Pons (tissue), 1 donor: Measurements from ENCODE around the gene CNTNAP2.
A peak's percentile ranks its signal among the peaks of the same experiment; 100 is the strongest.

ENCODE experiments used
- DNase-seq: peaks from one replicate; pipeline ENCODE4 v3.0.0-alpha.2; 2016; ENCODE audit warnings: low spot score

Gene CNTNAP2

DNA sequence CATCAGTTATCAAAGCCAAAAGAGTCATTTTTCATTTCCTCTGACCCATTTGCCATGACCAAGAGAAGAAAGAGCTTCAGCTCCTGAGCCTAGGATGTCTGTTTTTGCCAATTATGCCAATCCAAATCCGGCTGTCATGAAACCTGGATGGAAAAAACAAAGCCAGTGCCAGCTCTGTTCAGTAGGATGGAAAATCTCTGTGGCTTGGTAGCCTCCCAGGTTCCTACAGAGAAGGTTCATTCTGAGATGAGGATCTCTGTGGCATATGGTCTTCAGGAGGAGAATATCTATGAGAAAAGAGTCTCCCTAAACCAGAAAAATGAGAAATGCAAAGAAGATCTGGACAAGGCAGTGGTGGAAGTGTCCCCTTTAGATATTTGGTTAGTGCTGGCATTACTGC lies 475.4 kb downstream of the CNTNAP2 start:
- DNase-seq, result peak; percentile 22

DNA sequence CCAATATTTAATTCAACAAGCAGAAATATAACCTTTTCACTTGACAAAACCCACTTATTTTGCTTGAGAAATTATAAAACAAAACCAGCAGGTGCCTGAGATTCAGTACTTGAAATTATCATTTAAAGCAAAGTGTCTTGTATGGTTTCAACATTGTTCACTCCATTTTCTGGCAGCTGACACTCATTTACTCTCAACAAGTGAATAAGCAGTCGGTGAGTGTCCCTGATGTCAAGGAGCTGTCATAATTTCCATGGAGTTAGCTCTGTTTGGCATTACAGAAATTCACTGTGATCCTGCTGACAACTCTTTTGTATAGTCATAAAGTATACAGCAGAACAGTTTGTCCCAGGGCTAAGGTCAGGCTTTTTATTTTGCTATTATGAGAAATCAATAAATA lies 490.0 kb downstream of the CNTNAP2 start:
- DNase-seq, result no peak

DNA sequence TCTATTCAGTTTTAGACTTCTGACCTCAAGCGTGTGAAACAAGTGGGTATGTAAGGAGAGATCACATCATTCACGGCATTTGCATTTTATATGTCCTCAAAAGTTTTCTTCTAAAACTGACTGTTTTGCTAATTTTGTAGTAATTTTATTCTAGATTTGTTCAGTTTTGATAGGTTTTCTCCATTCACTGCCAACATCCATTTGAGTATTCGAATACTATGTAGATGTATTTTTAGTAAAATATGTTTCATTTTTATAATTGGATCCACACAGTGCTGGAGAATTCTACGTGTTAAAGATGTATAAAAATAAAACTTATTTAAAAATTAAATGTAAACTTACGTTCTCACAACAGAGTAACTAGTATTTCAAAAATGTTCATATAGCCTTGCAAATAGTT lies 503.0 kb downstream of the CNTNAP2 start:
- DNase-seq, result no peak

DNA sequence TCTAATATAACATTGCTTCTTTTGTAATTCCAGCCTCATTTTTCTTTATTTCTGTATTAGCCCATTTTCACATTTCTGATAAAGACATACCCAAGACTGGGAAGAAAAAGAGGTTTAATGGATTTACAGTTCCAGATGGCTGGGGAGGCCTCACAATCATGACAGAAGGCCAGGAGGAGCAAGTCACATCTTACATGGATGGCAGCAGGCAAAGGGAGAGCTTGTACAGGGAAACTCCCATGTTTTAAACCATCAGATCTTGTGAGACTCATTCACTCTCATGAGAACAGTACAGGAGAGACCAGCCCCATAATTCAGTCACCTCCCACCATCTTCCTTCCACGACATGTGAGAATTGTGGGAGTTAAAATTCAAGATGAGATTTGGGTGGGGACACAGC lies 510.3 kb downstream of the CNTNAP2 start:
- no peak for DNase-seq

DNA sequence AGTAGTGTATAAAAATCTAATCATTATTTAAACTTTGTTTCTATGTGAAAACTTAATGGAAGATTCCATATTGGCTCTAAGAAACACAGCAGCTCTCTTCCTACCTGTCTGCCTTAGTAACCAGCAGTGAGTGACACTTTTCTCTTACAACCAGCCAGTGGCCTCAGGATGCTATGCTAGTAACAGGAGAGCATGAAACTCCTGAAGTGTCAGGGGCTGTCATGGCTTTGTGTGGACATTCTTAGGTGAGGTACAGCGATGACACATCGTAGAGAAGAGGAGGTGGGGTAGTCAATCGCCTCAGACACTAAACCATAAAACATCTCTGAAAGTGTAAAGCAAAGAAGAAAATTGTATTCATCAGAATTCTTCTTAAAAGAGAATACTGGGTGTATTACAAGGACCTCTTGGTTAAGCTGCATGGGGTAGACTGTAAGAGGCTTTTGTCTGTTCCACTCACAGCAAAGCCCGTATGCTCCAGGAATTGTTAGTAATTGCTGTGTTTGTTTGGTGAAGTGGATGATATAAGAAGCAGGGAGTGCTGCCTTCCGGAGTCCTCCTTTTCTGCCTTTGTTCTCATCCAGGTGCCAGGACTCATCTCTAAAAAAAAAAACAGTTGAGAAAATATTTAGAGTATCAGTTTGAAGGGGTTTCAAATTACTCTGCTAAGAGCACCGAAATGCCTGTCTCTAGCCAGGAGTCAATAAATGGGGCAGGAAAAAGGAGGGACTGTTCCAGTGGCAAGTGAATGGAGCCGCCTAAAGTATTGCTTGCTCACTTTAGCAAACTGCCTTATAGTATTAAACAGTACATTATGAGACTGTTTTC lies 518.8 kb downstream of the CNTNAP2 start:
- no peak for DNase-seq

DNA sequence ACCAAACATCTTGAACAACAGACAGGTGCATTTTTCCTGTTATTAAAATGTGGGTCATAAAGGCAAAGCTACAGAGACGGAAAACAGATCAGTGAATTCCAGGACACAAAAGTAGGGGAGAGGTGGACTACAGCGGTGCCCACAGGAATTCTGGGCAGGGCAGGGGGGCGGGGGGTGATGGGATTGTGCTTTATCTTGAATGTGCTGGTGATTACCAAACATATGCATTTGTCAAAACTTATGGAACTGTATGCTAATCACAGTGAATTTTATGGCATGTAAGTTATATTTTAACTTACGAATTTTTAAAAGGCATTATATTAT lies 519.4 kb downstream of the CNTNAP2 start:
- DNase-seq, result no peak

DNA sequence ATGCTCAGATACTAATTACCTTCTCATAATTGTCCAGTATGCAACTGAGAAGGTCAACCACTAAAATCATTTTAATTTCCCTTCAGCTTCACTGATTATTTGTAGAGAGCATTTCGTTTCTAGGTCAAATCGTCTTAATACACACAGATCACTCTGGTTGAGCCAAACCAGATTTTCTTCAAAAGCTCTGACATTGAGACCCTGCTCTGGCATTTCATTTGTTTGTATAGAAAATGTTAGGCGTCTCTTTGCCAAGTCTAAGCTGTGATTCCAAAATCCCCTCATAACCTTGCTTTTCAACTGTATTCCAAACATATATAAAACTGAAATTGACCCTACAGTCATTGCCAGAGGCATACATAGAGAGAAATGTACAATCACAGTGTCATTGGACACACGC lies 520.0 kb downstream of the CNTNAP2 start:
- DNase-seq, result no peak

DNA sequence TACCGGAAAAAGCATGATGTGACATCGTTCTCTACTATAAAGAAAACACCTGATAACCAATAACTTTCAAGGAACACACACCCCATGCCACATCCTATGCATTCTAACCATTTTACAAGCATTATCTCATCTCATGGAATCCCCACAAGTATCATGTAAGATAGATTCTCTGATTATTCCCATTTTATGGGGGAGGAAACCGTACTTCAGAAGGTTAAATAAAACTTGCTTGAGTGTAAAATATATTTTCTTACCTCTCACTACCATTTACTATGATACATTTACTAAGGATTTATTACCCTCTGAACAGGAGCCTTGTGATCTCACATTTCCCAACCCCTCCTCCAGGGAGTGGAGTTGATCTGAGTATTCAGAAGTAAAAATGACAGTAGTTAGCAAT lies 522.7 kb downstream of the CNTNAP2 start:
- no peak for DNase-seq

DNA sequence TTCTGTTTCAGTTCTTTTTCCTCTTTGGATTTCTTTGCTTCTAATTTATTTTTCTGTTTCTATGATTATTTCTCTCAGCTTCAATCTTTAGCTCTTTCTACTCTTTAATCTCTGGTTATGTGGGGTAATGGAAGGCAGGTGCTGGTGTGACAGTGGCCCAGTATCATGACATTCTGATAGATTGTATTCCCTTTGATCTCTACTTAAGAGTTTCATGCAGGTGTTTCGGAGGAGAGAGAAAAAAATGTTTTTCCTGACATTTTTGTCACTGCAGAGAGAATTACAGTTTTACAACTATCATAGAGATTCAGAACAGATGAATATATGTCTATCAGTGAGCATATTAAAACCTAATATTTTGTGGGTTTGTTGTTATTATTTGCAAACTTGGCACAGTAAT lies 524.9 kb downstream of the CNTNAP2 start:
- DNase-seq, result no peak

DNA sequence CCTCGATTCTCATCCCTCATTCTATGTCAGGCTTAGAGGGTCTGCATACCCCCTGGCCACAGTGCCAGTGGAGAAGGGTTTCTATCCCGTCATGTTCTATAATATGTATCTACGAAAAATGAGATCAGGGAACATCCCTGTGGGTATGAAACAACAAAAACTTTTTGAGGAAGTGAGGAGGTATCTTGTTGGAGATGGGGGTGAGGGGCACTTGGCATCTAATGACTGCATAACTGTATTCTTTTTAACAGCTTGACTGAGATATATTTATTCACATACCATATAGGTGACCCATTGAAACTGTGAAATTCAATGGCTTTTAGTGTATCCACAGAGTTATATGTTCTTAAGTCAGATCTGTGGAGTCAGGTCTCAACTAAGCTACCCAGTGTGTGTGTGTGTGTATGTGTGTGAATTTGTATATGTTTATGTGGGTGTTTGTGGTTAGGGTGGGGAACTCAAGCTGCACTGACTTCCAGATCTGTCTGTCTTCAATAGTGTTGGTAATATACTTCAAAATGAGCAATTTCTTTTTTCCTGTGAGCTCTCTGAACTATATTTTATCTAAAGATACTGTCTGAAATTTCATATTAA lies 528.9 kb downstream of the CNTNAP2 start:
- no peak for DNase-seq

DNA sequence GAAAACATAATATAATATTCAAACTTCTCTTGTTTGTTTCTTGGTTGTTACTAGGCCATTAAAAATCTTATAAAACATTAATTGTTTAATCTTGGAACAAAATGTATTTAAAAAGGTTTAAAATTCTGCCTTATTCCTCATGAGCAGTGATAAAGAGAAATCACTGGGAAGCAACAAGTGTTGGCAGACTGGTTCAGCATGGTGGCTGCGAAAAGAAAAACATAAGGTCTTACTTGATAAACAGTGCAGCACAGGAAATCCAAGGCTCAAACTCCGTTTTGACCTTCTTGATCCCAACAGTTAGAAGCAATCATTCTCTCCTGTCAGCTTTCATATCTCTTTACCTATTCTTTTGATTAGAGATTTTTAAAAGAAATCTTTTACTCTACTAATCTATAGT lies 530.8 kb downstream of the CNTNAP2 start:
- no peak for DNase-seq

DNA sequence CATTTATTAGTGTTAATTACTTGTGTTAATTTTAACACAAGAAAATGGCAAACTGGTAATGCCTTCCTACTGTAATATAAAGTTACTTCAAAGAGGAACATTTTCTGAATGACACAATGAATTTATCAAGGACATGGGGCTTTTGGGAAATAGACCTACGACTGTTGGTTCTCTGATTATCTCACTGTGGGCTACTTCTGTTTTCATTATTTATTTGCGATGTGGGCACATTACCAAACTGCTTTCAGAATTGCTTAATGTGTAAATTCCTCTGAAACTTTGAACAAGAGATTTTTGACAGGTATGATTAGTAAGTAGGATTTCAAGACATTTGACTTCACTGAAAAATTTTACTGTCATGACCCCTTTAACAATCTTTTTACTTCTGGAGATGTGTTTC lies 535.6 kb downstream of the CNTNAP2 start:
- no peak for DNase-seq

DNA sequence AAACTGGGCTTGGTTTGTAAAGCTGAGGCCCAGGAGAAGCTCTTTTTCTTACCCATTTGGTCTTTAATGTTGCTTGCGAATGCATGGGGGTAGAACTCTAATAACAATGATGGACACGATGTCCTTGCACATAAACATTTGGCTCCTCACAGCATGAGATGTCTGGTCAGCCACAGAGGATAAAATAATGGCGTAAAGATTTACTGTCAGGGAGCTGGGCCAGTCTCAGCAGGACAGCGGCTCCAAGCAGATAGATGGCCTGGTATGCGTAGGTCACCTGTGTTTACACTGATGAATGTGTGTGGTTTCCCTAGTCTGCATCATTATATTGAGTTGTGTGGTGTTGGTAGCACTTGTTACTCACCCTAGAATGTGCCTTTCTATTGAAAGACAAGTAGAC lies 537.4 kb downstream of the CNTNAP2 start:
- no peak for DNase-seq

DNA sequence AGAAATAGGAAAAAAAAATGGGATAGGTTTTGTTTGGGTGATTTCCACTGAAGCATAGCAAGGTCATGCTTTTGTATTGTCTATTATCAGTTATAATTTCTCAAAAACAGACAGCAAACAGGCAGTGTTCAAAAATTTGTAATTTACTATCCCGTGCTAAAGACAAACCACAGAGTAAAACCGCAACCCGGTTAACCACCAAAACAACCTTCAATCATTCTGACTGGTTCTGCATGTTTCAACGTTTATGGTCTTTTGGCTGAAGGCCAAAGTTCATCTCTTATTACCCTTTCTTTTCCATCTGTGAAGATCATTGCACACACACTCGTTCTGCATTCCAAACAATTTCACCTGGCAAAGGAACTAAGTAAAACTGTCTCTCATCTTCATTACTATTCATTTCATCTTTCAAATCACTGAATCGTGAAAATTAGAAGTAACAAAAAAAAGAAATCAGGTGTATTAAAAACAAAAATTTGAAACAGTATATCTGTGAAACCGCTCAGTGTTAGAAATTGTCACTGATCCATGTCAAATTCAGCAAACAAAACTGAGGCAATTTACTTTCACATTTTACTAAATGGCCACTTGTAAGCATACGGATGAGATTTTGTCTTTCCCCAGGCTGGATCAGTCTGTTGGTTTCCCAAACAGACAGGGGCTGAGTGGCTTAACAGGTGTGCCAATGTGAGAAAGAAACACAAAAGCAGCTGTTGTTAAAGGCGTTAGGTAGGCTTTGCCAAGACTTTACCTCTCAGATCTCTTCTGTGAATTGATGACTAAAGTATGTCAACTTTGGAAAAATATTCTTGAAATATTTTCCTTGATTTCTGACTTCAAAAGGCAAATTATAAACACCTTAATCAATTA lies 539.6 kb downstream of the CNTNAP2 start:
- DNase-seq, result no peak

DNA sequence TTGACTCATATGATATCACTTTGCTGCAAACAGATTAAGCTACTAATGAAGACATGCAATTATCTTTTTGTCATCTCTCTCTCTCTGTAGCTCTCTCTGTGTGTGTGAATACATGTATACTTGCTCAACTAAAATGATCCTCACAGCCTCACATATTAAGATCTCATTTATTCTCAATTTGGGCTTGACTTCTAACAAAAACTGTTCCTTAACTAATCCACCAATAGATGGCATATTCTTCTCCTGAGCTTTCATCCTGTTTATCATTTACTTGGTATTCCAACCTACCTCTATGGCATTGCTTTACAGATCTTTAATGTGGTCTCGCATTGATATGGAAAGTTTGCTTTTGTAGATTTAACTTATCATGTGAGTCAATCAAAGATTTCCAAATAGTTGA lies 540.4 kb downstream of the CNTNAP2 start:
- DNase-seq, result no peak

DNA sequence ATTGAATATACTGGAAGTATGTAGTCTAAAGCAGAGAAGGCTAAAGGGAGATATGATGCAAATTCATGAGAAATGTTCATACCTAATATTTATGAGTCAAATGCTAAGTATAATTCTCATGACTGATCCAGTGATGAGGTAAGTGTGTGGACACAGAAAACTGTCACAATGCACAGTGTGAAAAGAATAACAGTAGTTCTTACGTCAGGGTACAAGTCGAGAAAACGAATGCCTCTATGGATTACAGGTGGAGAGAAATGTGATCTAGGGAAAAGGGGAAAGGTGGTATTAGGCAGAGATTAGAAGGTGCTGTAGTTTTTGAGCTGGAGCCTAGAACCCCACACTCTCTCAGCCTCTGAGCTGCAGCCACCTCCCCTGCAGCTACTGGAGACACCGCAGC lies 542.0 kb downstream of the CNTNAP2 start:
- DNase-seq, result no peak

DNA sequence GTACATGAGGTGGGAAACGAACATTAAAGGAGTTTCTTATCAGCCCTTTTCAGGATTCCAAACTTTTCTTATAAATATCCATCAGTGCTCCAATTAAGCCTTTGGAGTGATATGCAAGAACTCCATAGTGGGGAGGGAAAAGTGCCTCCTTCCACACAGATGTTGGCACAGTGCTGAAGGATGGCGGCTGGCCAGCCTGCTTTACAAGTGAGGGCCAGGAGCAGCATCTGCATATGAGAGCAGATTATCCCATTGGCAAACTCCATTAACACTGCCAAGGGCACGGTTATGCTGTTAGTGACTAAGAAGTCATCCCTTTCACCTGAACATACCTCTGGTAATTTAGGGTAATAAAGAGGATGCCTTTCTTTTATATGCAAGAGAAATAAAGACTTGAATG lies 543.1 kb downstream of the CNTNAP2 start:
- DNase-seq, result no peak

DNA sequence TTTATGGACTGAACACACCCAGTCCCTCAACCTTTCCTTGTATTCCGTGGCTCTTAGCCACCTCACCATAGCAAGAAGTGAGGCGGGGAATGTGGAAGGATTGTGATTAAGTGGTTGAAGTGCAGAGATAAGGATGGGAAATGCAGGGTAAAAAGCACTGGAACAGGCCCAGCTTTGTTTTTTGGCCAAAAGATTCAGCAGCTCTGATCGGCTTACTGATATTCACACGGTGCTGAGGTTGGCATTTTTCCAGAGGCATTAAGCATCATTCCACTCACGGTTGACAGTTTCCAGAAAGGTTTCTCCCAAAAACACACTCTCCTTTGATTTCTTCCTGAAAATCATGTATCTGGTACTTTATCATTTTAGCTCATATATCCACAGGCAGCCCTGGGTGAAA lies 544.2 kb downstream of the CNTNAP2 start:
- DNase-seq, result no peak

DNA sequence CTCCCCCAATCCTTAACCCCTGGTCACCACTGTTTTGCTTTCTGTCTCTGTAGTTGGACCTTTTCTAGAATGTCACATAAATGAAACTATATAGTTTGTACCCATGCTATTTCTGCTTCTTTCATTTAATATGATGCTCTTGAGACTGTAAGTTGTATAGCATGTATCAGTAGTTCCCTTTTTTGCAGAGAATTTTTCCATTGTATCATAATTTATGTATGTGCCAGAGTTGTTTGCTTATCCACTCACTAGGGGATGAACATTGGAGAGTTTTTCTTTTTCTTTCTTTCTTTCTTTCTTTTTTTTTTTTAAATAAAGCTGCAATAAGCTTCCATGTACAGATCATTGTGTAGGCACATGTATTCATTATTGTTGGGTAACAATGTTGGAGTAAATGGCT lies 544.8 kb downstream of the CNTNAP2 start:
- no peak for DNase-seq

DNA sequence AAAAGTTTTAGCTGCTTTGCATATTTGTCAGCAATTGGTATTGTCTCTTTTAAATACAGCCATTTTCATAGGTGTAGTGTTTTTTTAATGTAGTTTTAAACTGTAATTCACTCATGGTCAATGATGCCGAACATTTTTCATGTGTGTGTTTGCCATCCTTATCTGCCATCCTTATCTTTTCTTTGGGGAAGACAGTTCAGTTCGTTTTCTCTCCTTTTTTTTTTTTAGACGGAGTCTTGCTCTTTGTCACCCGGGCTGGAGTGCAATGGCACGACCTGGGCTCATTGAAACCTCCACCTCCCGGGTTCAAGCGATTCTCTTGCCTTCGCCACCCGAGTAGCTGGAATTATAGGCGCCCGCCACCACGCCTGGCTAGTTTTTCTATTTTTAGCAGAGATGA lies 545.3 kb downstream of the CNTNAP2 start:
- DNase-seq, result no peak

DNA sequence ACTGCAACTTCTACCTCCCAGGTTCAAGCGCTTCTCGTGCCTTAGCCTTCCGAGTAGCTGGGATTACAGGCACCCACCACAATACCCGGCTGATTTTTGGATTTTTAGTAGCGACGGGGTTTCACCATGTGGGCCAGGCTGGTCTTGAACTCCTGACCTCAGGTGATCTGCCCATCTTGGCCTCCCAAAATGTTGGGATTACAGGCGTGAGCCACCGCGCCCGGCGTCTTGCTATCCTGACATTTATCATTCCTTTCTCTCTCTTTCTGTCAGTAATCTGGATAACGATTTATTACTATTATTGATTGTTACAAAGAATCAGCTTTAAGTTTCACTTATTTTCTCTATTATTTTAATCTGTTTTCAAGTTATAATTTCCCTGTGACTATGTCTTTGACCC lies 548.4 kb downstream of the CNTNAP2 start:
- no peak for DNase-seq

DNA sequence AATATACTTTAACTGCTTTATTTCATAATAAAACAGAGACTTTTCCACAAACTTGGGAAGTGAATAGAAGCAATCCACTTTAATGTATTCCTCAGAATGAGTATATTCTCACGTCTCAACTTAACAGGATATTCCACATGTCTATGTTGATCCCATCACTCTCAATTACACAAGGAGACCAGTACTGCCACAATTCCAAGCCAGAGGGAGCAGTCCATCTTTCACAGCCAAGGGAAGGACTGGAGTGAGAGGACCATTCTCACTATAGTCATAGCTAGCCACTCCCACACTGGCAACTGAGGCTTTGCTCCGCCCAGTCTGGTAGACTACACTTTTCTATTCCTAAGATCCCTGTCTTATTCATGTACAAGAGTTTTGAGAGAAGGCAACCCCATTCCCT lies 553.9 kb downstream of the CNTNAP2 start:
- no peak for DNase-seq

DNA sequence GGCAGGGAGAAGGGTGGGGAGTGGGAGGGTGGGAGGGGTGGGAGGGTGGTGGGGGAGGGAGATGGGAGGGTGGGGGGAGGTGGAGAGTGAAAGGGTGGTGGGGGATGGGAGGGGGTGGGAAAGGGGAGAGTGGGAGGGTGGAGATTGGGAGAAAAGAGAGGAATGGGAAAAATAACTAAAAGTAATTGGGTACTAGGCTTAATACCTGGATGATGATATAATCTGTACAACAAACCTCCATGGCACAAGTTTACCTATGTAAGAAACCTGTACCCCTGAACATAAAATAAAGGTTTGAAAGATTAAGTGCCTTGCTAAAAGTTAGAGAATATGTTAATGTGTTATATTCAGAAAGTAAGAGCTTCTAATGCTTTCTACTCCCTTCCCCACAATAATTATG lies 564.9 kb downstream of the CNTNAP2 start:
- DNase-seq, result no peak
